ENCODE results near the gene PAPSS1. TPM values are rescaled to one million over a fixed set of nuclear protein-coding genes. Genes with fewer than 3 reads are reported as not detected.

The PAPSS1 gene
- total RNA-seq, 4 donors from 2014 or later = 44.4 to 58.4 (median 52.0) TPM

DNA sequence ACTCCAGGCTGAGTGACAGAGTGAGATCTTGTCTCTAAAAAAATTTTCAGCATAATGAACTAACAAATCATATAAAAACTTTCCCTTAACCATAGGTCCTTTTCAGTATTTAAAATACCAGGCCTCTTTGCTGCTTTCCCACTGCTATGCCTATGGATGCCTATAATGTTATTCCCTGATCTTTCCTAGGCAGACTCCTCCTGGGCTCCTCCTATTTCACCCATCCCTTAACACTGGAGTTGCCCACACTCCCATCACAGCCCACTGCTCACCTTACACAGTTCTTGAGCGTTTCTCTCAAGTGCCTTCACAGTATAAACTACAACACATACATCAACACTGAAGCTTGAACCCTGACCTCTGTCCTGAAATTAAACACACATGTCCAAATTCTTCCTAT is 31.6 kb downstream of the PAPSS1 start:
- no peaks in the 10 kb centered on the region for H3K4me1 ChIP-seq
- DNase-seq (ENCODE audit: low spot score in 2 of 2) = no peak

DNA sequence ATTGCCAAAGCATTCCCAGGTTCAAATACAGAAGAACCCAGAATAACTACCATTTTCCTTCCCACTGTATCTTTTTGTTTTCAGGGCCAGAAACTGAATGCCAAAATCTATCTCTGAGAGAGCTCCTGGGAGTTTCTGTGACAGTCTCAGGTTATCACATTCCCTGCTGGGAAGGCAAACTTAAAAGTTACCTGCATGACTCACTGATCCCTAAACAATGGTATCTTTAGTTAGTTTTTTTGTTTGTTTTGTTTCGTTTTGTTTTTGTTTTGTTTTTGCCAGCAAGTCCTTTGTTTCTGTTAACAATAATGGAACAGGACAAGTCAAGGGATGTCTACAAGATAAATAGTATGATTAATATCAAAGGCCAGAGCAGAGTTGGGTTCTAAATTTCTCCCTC is 34.3 kb downstream of the PAPSS1 start:
- Histone ChIP-seq H3K36me3 (peaks cover 33% of the 10 kb centered on the region), H3K27ac (no peak overlapping the region), H3K9me3 (no peaks in the 10 kb centered on the region), H3K27me3 (no peaks in the 10 kb centered on the region), H3K4me1 (no peaks in the 10 kb centered on the region), H3K4me3 (no peak overlapping the region)
- 86% methylated on average over 1 of the region's 1 CpG for WGBS
- no peak for DNase-seq (ENCODE audit: low spot score in 2 of 2)
- no peak for TF ChIP-seq POLR2AphosphoS5 (IDR thresholded peaks at IDR 0.05)

More for the DNA sequence above, 31.6 kb downstream of the PAPSS1 start:
- 73% methylated on average over 1 of the region's 1 CpG for WGBS
- Histone ChIP-seq H3K4me3 (no peak overlapping the region), H3K27me3 (no peaks in the 10 kb centered on the region), H3K9me3 (no peaks in the 10 kb centered on the region), H3K36me3 (peaks cover 33% of the 10 kb centered on the region), H3K27ac (no peak overlapping the region)
- no peak for TF ChIP-seq POLR2A (IDR thresholded peaks at IDR 0.05)
- TF ChIP-seq, protein P1, sequence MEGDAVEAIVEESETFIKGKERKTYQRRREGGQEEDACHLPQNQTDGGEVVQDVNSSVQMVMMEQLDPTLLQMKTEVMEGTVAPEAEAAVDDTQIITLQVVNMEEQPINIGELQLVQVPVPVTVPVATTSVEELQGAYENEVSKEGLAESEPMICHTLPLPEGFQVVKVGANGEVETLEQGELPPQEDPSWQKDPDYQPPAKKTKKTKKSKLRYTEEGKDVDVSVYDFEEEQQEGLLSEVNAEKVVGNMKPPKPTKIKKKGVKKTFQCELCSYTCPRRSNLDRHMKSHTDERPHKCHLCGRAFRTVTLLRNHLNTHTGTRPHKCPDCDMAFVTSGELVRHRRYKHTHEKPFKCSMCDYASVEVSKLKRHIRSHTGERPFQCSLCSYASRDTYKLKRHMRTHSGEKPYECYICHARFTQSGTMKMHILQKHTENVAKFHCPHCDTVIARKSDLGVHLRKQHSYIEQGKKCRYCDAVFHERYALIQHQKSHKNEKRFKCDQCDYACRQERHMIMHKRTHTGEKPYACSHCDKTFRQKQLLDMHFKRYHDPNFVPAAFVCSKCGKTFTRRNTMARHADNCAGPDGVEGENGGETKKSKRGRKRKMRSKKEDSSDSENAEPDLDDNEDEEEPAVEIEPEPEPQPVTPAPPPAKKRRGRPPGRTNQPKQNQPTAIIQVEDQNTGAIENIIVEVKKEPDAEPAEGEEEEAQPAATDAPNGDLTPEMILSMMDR (IDR thresholded peaks at IDR 0.05) = no peak
- no peak for TF ChIP-seq EP300 (IDR thresholded peaks at IDR 0.05)
- TF ChIP-seq POLR2AphosphoS5 (IDR thresholded peaks at IDR 0.05) = no peak

DNA sequence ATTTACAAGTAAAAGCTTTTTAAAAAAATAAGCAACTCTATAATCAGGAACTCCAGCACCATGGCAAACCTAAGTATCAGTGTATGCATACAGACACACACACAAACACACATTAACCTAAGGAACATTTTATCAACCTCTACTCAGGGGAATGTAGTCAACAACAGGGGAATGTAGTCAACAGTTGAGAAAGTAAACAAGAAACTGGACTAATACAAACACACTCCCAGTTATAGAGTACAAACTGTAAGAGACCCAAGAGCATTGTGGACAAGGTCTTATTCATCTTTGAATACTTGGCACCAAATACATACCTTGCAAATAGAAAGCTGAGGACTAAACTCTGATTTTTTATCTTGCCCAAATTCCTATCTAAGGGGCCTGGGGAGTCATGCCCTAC is 36.2 kb downstream of the PAPSS1 start:
- Histone ChIP-seq H3K4me1 (no peaks in the 10 kb centered on the region), H3K27me3 (no peaks in the 10 kb centered on the region), H3K9me3 (no peaks in the 10 kb centered on the region), H3K27ac (no peak overlapping the region), H3K36me3 (peaks cover 44% of the 10 kb centered on the region), H3K4me3 (no peak overlapping the region)
- DNase-seq (ENCODE audit: low spot score in 2 of 2) = no peak
- TF ChIP-seq EP300 (IDR thresholded peaks at IDR 0.05) = no peak
- no peak for TF ChIP-seq POLR2A (IDR thresholded peaks at IDR 0.05)
- TF ChIP-seq, protein P1 (IDR thresholded peaks at IDR 0.05) = no peak
- no peak for TF ChIP-seq POLR2AphosphoS5 (IDR thresholded peaks at IDR 0.05)

DNA sequence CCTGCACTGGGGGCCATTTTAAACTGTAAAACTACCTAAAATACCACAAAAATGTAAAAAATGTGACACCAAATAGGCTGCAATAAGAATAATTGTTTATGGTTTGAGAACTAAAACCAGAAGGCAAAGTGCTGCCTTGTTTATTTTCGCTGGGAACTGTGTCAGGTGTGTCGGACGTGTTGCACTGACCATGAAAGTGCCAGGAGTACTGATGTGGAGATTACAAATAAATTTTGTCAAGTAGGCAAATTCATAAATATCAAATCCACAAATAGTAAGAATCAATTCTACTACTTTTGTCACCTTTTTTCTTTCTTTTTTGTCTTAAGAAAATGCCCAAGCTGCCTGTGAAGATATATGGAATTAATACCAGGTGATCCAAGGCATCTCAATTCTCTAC is 37.7 kb downstream of the PAPSS1 start:
- WGBS = 85% methylated on average over 3 of the region's 3 CpGs
- Histone ChIP-seq H3K27me3 (no peaks in the 10 kb centered on the region), H3K4me3 (no peak overlapping the region), H3K27ac (no peak overlapping the region), H3K4me1 (no peaks in the 10 kb centered on the region), H3K9me3 (no peaks in the 10 kb centered on the region), H3K36me3 (peaks cover 53% of the 10 kb centered on the region)
- TF ChIP-seq, protein P1 (IDR thresholded peaks at IDR 0.05) = no peak
- no peak for TF ChIP-seq POLR2A (IDR thresholded peaks at IDR 0.05)
- no peak for DNase-seq (ENCODE audit: low spot score in 2 of 2)

DNA sequence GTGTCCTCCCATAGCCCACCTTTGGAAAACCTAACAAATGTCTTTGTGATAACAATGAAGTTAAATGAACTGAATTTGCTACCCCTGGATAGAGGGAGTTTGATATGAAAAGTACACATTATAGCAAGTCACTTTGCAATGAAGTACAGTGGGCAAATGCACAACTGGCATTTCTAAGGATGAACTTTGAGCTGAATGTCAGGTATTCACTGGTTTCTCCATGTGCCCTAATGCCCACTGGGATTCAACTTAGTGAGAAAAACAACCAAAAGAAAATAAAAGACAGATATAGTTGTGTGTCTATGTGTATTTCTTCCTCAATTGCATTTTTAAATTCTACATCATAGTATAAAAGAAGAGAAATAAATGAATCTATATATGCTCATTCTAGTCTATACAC is 51.0 kb downstream of the PAPSS1 start:
- H3K27me3 ChIP-seq = no peaks in the 10 kb centered on the region
- DNase-seq (ENCODE audit: low spot score in 2 of 2) = no peak
- no peak overlapping the region for H3K4me3 ChIP-seq
- no peaks in the 10 kb centered on the region for H3K36me3 ChIP-seq
- peaks cover 6% of the 10 kb centered on the region for H3K4me1 ChIP-seq
- H3K9me3 ChIP-seq = no peaks in the 10 kb centered on the region
- no peak overlapping the region for H3K27ac ChIP-seq
- no peak for TF ChIP-seq POLR2A (IDR thresholded peaks at IDR 0.05)
- TF ChIP-seq, protein P1 (IDR thresholded peaks at IDR 0.05) = no peak
- no peak for TF ChIP-seq POLR2AphosphoS5 (IDR thresholded peaks at IDR 0.05)
- no peak for TF ChIP-seq EP300 (IDR thresholded peaks at IDR 0.05)

DNA sequence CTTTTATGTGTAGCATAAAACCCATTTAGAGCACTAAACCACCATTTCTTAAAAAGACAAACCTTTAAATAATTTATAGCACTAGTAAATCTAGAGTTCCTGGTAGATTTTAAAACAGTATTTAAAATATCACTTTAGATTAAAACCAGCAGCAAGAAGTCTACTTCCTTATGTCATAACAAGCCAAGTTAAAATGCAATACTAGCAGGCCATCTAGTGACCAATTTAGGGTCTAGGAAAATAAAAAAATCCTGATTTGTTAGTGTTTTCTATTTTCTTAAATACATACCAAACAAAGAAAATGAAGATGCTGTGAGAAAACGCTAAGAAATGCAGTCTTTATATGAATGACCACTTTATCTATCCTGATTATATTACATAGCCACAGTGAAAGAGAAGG is 53.9 kb downstream of the PAPSS1 start:
- TF ChIP-seq POLR2A (IDR thresholded peaks at IDR 0.05) (no peak), POLR2AphosphoS5 (IDR thresholded peaks at IDR 0.05) (no peak), EP300 (IDR thresholded peaks at IDR 0.05) (no peak)
- TF ChIP-seq, protein P1 (IDR thresholded peaks at IDR 0.05) = no peak
- Histone ChIP-seq H3K27ac (no peak overlapping the region), H3K4me3 (no peak overlapping the region), H3K27me3 (no peaks in the 10 kb centered on the region), H3K4me1 (peaks cover 6% of the 10 kb centered on the region), H3K36me3 (no peaks in the 10 kb centered on the region), H3K9me3 (no peaks in the 10 kb centered on the region)
- DNase-seq (ENCODE audit: low spot score in 2 of 2) = no peak
- WGBS = 45% methylated on average over 1 of the region's 1 CpG
